Measurements from ENCODE around the gene FBN2.
"Not testable (repeated sequence)": the region's sequence is repeated elsewhere in the genome, so short reads cannot be mapped to it uniquely, and the experiment has no call there.

FBN2 gene

DNA sequence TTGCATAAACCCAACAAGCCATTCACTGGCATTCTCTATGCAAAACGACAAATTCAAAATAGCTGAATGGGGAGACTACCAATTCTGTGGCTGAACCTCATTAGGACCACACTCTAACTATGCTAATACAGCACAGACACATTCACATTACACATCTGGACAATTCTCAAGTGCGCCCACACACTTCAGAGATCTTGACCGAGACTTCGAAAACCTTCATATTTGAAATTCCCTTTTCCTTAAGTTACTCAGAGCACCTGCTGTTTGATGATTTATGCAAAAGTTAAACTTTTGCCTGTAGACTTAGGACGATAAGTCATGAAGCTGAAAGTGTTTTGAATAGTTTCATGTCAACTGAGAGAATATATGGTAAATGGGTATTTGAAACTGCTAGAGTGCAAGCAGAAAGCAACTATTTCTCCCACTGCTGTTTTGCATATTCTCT lies 111.9 kb downstream of the FBN2 start:
- DNase-seq (ENCODE audit: low read depth in 2 of 2), result no peak

DNA sequence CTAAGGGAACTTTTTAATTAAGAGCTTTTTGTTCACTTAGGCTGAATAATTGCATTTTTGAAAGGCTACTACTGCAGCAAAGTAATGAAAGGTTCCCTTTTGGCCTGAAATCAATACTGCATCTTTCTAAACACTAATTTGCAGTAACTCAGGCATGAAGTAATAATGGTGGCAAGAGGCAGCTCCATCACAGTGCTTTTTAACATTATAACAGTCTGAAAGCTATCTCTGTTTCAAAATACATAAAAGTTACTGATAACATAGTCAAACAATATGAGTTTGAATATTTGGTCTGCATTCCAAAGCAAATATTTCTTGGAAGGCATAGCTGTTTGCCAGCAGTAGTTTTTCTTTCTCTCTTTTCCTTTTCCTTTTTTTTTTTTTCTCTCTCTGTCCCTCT lies 113.4 kb downstream of the FBN2 start:
- no peak for DNase-seq (ENCODE audit: low read depth in 2 of 2)

DNA sequence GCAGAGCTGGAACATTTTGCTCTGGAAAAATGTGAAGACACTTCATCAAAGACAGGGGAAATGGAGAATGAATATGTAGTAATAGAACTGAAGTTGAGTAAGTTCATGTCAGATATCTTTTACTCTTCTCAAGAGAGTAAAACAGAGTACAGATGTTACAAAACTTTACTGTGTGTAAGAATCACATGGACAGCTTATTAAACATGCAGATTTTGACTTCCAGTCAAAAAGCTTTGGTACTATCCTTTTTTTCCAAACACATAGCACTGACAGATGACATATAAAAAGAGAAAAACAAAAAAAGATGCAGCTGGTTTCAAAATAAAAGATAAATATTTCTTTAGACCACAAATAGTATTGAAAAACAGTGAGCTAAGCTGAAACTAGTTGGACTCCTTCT lies 115.4 kb downstream of the FBN2 start:
- no peak for DNase-seq (ENCODE audit: low read depth in 2 of 2)

DNA sequence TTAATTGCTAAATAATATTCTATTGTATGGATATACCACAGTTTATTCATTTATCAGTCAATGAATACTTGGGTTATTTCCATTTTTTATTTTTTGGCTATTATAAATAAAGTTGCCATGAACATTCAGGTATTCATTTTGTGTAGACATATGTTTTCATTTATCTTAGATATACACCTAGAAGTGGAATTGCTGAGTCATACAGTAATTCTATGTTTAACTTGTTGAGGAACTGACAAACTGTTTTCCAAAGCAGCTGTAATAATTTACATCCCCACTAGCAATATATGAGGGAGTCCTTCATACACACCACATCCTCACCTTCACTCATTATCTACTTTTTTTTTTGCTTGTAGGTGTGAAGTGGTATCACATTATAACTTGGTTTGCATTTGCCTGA lies 123.6 kb downstream of the FBN2 start:
- no peak for DNase-seq (ENCODE audit: low read depth in 2 of 2)

DNA sequence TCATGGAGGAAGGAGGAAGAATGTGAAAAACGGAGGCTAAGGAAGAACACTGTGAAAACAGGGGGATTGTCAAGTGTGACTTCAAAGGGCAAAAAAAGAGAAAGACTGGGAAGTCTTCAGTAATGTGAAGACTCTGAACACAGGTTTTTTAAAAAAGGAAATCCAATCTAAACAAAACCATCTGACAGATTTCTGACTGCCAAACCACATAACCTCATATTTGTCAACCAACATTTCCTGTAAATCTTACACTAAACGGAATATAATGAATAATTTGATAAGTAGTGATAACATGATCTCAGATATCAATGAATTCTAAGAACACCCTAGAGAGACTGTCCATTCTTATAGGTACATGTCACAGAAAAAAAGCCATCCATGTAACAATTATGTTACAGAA lies 124.7 kb downstream of the FBN2 start:
- no peak for DNase-seq (ENCODE audit: low read depth in 2 of 2)

DNA sequence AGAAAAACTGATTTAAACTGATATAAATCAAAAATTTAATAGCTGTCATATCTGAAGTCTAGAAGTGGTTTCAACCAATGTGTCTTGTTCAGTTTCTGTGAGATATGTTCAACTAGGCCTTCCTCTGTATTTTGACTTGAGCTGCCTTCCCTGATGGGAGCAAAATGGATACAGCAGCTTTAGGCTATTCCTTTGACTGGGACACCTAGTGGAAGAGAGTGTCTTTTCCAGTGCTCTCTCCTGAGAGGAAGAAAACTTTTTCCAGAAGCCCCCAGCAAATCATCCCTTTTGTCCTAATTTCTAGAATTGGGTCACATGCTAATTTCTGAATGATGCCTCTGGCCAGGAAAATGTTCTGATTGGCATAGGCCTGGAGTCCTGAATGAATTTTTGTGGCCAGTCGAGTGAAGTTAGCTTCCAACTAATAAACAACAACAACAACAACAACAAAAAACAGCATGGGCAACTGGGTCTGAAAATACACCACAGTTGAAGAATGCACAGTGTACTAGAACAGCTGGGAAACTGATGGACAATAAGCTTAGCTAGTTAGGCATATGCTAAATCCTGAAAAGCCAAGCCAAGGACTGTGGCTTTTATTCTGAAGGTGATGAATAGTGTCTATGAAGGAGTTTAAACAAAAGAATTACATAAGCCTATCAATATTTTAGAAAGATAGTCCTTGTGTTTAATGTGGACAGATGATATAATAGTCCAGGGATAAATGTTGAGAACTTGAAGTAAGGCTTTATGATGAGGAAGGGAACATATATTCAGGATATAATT lies 125.7 kb downstream of the FBN2 start:
- DNase-seq (ENCODE audit: low read depth in 2 of 2), result no peak

DNA sequence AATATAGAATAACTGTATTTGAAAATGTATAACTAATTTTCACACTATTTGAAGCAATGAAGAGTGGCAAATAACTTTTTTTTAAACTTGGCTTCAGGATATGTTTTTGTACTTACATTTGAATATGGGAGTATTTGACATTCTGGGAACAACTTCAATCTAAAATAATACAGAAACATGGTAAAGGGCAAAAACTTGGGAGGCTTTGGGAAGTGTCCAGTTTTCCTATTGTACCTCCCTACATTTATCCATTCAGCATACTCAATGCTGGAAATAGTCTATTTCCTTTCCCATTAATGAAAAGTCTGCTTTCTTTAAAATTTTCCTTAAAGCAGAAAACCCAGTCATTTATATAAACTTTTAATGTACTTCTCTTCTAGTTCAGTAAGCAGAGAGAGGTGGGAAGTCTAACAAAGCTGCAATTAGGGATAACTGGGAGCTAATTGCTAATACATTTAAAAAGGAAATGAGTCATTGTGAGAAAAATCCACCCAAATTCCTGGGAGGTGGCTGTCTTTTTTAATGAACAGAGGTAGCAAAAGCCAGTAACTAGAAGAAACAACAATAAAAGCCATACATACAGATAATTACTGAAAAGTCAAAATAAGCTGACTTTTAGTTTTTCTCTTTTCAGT lies 128.8 kb downstream of the FBN2 start:
- no peak for DNase-seq (ENCODE audit: low read depth in 2 of 2)

DNA sequence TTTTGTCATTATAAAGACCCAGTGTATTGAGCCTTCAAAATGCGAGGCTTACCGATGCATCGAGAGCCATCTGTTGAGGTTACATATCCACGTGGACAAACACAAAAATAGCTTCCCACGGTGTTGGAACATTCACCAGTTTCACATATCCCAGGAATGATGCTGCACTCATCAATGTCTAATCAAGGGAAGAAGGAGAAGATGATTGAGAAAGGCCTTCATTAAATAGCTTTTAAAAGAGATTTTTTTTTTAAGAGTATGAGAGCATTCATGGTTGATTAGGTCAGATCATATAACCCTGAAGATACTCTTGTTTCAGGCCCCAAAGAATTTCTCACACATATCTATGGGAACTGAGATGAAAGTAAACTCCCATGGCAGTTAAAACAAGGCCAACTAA lies 129.4 kb downstream of the FBN2 start:
- no peak for DNase-seq (ENCODE audit: low read depth in 2 of 2)

DNA sequence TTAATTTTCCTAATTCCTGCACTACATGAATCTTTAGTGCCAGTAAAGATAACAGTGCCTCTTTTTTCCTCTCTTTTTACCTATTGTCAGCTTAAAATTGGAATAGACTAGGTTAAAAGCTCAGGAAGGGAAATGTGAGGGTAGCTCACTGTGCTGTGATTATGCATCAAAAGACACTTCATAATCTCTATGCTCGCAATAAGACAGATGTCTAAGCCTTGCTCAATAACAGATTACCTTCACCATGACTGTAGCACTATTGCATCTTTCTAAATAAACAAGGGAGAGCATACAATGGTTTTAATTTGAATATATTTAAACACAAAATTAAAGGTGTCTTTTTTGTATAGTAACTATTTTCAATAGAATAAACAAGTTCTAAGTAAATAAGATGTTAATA lies 130.1 kb downstream of the FBN2 start:
- no peak for DNase-seq (ENCODE audit: low read depth in 2 of 2)

DNA sequence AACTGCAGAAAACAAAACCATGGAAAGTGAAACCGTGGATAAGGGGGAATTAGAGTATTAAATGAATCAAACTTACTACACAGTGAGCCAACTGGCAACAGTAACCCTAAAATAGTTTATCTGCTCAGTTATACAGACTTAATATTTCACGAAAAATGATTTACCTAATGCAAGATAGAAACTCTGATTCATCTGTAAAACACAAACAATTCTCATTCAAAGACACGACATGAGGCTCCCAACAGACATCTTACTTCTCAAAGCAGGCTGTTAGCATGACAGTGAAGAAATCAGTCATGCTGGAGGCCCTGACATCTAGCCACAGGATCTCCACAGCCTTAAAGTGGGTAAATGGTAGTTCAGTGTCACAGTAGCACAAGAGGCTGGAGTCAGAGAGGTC lies 131.2 kb downstream of the FBN2 start:
- no peak for DNase-seq (ENCODE audit: low read depth in 2 of 2)

DNA sequence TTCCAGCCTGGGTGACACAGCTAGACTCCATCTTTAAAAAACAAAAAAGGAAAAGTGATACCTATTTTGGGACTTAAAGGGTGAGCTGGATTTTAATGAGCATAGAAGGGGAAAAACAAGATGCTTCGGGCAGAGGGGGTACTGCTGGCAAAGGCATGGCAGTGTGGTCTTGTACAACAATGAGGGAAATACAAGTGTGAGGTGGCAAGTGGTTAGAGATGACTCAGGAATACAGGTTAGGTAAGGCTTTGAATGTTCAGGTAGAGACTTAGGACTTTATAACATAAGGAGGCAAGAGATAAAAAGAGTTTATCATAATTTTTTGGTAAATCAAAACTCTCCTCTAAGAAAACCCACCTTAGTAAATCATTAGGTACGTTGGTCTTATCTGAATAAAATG lies 132.9 kb downstream of the FBN2 start:
- DNase-seq (ENCODE audit: low read depth in 2 of 2), result no peak

DNA sequence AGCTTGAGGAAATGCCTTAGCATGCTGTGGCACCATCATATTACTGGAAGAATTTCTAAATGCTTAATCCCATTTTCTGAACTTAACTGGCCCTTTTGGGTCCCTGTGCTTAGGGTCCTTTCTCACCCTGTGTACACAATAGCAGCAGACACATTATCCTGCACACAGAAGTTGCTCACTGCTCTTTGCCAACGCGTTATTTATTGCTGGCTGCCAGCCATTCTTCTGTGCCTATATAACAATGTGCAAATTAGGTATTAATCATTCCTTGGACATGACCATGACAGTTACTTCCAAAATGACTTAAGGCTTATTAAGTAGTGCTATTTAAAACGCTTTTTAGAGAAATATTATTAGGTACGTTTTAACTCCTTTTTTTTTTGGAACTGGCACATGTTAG lies 134.7 kb downstream of the FBN2 start:
- DNase-seq (ENCODE audit: low read depth in 2 of 2), result no peak

DNA sequence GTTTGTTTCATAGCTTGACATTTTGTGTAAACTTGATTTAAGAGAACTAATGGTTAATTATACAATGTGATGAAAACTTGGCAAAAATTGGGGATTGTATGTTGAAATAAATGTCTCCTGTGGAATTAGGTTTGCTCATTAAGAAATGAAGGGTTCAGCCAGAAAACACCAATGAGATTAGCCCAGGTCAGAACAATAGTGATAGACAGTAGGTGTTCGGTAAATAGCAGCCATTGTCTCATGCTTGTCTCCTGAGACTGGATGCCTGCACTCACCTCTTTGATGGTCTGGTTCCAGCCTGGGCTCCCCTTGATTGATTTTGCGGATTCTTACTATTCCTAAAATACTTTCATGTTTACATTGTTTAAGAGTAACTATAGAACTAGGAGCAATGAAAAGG lies 135.5 kb downstream of the FBN2 start:
- no peak for DNase-seq (ENCODE audit: low read depth in 2 of 2)

DNA sequence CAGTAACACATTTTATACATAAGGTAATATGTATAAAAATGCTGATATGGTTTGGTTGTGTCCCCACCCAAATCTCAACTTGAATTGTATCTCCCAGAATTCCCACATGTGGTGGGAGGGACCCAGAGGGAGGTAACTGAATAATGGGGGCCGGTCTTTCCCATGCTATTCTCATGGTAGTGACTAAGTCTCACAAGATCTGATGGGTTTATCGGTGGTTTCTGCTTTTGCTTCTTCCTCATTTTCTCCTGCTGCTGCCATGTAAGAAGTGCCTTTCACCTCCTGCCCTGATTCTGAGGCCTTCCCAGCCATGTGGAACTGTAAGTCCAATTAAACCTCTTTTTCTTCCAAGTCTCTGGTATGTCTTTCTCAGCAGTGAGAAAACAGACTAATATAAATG lies 137.3 kb downstream of the FBN2 start:
- DNase-seq (ENCODE audit: low read depth in 2 of 2), result not testable (repeated sequence)

DNA sequence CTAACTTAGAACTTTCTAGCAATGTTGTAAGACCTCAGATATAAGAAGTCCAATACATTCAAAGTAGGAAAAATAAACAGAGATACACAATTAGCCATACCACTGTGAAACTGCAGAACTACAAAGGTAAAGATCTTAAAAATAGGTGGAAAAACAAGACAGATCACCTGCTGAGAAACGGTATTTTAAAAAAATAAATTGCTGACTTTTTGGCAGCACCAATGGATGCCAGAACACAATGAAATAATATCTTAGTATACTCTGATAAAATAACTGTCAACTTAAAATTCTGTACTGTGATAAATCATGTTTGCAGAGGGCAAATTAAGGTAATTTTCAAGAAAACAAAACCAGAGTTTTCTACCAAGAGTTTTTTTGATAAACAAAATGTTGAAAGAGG lies 138.9 kb downstream of the FBN2 start:
- no peak for DNase-seq (ENCODE audit: low read depth in 2 of 2)

DNA sequence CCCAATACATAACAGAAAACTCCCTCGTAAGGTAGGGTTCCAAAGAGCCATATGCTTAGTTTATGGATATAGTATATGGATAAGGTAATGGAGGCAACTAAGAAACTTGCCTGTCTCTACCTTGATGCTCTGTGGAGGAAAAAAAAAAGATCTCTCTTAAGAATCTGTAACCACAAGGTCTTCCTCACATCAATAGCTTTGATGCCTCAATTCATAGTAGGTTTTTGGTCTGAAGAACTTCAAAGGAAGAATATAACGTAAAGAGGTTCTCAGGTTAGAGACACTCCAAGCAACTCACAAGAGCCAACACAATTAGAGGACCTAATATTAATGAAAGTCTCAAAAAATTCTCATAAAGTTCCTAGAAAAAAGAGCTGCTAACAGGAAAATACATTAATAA lies 140.2 kb downstream of the FBN2 start:
- DNase-seq (ENCODE audit: low read depth in 2 of 2), result no peak

DNA sequence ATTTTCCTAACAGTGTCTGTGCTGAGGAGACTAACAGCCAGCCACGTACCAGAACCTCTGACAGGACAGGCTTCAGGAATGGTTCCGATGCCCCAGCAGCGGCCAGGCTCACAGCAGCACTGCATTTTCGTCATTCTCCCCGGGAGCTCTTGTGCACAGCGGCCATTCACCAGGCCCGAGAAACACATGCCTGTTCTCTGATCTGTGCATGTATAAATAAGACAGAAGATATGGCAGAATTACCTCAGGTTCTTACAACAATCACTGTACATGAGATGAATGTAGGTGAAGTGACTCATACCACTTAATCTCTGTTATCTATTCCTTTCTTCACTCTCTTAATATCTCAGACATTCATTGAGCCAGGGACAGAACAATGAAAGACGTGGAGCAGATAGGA lies 143.0 kb downstream of the FBN2 start:
- no peak for DNase-seq (ENCODE audit: low read depth in 2 of 2)

DNA sequence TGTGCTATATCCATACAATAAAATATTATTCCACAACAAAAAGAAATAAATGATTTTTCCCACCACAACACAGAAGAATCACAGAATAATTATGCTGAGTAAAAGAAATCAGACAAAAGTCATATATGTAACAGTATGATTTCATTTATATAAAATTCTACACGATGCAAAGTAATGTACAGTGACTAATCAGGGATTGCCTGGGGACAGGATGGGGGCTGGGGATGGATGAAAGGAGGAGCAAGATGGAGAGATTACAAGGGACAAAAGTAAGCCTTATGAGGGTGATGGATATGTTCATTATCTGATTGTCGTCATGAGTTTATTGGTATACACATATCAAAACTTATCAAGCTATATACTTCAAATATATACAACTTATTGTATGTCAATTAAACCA lies 154.0 kb downstream of the FBN2 start:
- DNase-seq (ENCODE audit: low read depth in 2 of 2), result no peak

DNA sequence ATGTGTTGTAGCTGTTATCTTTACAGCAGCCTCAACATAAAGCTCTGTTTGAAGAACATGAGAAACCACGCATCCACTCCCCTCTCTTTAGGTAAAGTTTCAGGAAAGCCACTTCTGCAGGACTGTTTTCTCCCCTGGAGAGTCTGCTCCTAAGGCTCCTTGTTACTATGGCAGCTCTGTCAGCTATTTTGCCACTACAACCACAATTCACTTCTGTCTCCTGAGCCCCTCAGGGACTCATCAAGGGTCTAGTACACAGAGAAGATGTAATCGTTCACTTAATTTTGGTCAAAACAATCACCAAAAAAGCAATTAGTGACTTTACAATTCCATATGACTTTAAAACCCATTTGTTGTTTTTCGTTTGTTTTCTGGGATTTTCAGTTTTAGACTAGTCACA lies 157.7 kb downstream of the FBN2 start:
- DNase-seq (ENCODE audit: low read depth in 2 of 2), result no peak

DNA sequence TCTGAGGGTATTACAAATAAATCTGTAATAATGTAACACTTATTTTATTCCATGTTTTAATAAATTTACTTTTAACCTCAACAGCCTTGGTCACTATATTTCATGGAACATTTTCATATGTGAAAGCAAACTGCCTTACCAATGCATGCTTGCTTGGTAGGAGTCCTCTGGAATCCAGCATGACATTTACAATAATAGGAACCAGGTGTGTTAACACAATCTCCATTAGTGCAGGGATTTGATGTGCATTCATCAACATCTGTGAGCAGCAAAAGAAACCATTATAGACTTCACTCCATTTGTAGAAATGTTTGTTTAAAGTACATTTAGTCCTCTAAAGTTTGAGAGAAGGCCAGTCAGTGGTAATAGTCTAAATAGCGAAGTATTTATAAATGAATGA lies 159.4 kb downstream of the FBN2 start:
- DNase-seq (ENCODE audit: low read depth in 2 of 2), result no peak

DNA sequence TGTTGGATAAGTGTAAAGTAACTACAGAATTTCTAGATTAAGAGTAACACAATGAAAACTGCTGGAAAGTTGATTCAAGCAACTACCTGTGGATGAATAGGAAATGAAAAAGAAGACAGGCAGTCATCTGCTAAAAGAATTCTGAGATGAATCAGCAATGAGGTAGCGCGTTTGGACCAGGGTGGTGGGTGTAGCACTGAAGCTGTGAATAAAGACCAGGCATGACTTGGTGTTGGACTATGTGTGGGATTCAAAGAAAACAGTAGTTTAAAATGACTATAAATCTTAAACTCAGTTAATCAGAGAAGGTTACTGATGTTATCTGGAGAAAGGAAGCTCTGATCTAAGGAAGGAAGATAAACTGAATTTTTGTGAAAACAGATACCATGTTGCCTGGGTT lies 159.8 kb downstream of the FBN2 start:
- DNase-seq (ENCODE audit: low read depth in 2 of 2), result no peak

DNA sequence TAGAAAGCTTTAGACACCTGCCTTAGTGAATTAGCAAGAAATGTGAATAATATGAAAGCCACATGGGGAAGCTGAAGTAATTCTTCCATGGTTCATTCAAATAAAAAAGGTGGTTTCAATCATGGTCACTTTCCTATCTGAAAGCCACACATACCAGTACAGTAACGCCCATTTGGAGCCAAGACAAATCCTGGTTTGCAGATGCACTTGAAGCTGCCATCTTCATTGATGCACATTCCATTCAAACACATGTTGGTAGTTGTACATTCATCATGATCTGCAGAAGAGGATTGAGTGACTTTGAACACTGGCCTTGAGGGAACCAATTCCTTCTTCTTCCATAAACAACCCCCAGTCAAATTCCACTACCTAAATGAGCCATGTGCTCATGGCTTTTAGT lies 161.5 kb downstream of the FBN2 start:
- DNase-seq (ENCODE audit: low read depth in 2 of 2), result no peak

DNA sequence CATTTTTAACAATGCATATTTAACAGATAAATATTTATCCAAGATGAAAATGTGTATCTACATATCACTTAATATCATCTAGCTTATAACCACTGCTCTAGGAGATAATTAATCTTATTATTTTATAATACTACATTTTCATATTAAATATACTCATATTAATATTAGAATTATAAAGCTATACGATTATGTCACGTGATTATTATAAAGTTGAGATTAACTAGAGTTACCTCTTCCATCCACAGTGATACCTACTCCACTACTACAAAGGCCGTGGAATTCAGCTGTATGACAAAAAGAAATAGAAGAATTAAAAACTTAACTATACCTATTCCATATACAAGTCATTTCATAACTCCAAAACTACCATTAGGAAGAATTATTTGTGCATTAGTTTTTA lies 171.9 kb downstream of the FBN2 start:
- no peak for DNase-seq (ENCODE audit: low read depth in 2 of 2)

DNA sequence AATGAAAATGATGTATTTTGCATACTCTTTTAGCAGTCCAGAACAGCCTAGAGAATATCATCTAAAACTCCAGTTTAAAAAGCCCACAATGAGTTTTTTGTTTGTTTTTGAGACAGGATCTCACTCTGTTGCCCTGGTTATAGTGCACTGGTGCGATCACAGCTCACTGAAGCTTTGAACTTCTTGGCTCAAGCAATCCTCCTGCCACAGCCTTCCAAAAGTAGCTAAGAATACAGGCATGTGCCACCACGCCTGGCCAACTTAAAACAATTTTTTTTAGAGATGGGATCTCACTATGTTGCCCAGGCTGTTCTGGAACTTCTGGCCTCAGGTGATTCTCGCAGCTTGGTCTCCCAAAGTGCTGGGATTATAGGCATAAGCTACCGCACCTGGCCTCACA lies 175.7 kb downstream of the FBN2 start:
- no peak for DNase-seq (ENCODE audit: low read depth in 2 of 2)
